Right kidney (tissue), 1 donor: ENCODE results near the gene ZFAND3.

Experiments
- DNase-seq: peaks from one replicate; pipeline ENCODE4 v3.0.0-alpha.2; 2016

ZFAND3 gene

GRCh38 chr6:38155621-38156204 lies 336.2 kb downstream of the ZFAND3 start:
- DNase-seq = no peak

- DNase-seq = no peak
These were observed 337.5 kb downstream of the ZFAND3 start for GRCh38 chr6:38156818-38157565.

- DNase-seq = no peak
These were observed 338.4 kb downstream of the ZFAND3 start for GRCh38 chr6:38157905-38158304.

GRCh38 chr6:38158762-38159350 lies 339.3 kb downstream of the ZFAND3 start:
- no peak for DNase-seq

GRCh38 chr6:38159596-38159995 lies 340.1 kb downstream of the ZFAND3 start:
- DNase-seq = no peak

GRCh38 chr6:38160831-38161230 lies 341.3 kb downstream of the ZFAND3 start:
- no peak for DNase-seq

- DNase-seq = no peak
These were observed 341.8 kb downstream of the ZFAND3 start for GRCh38 chr6:38161331-38161730.

GRCh38 chr6:38161754-38162492 lies 342.4 kb downstream of the ZFAND3 start:
- DNase-seq = no peak

GRCh38 chr6:38162493-38163185 lies 343.1 kb downstream of the ZFAND3 start:
- DNase-seq = no peak

- DNase-seq = no peak
These were observed 343.9 kb downstream of the ZFAND3 start for GRCh38 chr6:38163186-38164130.

- DNase-seq = no peak
These were observed 344.6 kb downstream of the ZFAND3 start for GRCh38 chr6:38164131-38164481.

- no peak for DNase-seq
These were observed 345.2 kb downstream of the ZFAND3 start for GRCh38 chr6:38164671-38165108.

GRCh38 chr6:38166411-38167240 lies 347.1 kb downstream of the ZFAND3 start:
- DNase-seq = no peak

- no peak for DNase-seq
These were observed 348.1 kb downstream of the ZFAND3 start for GRCh38 chr6:38167598-38167997.

GRCh38 chr6:38168126-38168525 lies 348.6 kb downstream of the ZFAND3 start:
- no peak for DNase-seq

- DNase-seq = no peak
These were observed 349.2 kb downstream of the ZFAND3 start for GRCh38 chr6:38168699-38169098.

GRCh38 chr6:38169221-38169976 lies 349.9 kb downstream of the ZFAND3 start:
- no peak for DNase-seq

GRCh38 chr6:38169977-38170526 lies 350.5 kb downstream of the ZFAND3 start:
- DNase-seq = peak; percentile 30

GRCh38 chr6:38170666-38171355 lies 351.3 kb downstream of the ZFAND3 start:
- no peak for DNase-seq
